Smooth muscle cell (in vitro differentiated cells): Measurements from ENCODE around the gene ZNF22. TPM values are rescaled to one million over a fixed set of nuclear protein-coding genes. Genes with fewer than 3 reads are reported as not detected.

Experiments
- DNase-seq: peaks from one replicate; lab custom pipeline; 2025; ENCODE audit not compliant: unreplicated experiment; lab: John Stamatoyannopoulos, UW
- H2AFZ ChIP-seq: fragments of 200-600 bp; sonication (generic); 2 replicates; pipeline ENCODE4 v1.6.0; 2016; ENCODE audit warnings: antibody characterized with exemption, low read depth, mild to moderate bottlenecking
- H3F3A ChIP-seq: fragments of 200-600 bp; sonication (generic); 2 replicates; pipeline ENCODE4 v1.6.0; 2017; ENCODE audit warnings: antibody characterized with exemption, low read depth
- H3K27ac ChIP-seq: fragments of 200-600 bp; sonication (generic); 2 replicates; pipeline ENCODE4 v1.5.1; 2016; ENCODE audit warnings: low read depth, mild to moderate bottlenecking
- H3K27me3 ChIP-seq: fragments of 200-600 bp; sonication (generic); 2 replicates; pipeline ENCODE4 v1.6.1; 2016; ENCODE audit warnings: low read depth, mild to moderate bottlenecking
- H3K36me3 ChIP-seq: fragments of 200-600 bp; sonication (generic); 2 replicates; pipeline ENCODE4 v1.5.1; 2016; ENCODE audit warnings: low read depth
- H3K4me1 ChIP-seq: fragments of 200-600 bp; sonication (generic); 2 replicates; pipeline ENCODE4 v1.5.1; 2016; ENCODE audit warnings: low read depth
- H3K4me2 ChIP-seq: fragments of 200-600 bp; sonication (generic); 2 replicates; pipeline ENCODE4 v1.6.0; 2016; ENCODE audit warnings: mild to moderate bottlenecking
- H3K4me3 ChIP-seq: fragments of 200-600 bp; sonication (generic); 2 replicates; pipeline ENCODE4 v1.5.1; 2016; ENCODE audit warnings: mild to moderate bottlenecking
- H3K79me2 ChIP-seq: fragments of 200-600 bp; sonication (generic); 2 replicates; pipeline ENCODE4 v1.6.0; 2016; ENCODE audit warnings: low read depth, mild to moderate bottlenecking
- H3K9ac ChIP-seq: fragments of 200-600 bp; sonication (generic); 2 replicates; pipeline ENCODE4 v1.6.0; 2016; ENCODE audit warnings: low read depth
- H3K9me3 ChIP-seq: fragments of 200-600 bp; sonication (generic); replicated peaks from 2 replicates; pipeline ENCODE4 v1.5.1; 2016; ENCODE audit warnings: low read depth
- H4K20me1 ChIP-seq: fragments of 200-600 bp; sonication (generic); 2 replicates; pipeline ENCODE4 v1.6.0; 2016; ENCODE audit warnings: low read depth
- CTCF ChIP-seq: fragments of 200-600 bp; sonication (generic); IDR thresholded peaks from 2 replicates; pipeline ENCODE4 v1.5.1; 2017; ENCODE audit warnings: borderline replicate concordance, mild to moderate bottlenecking, antibody characterized with exemption; ENCODE audit not compliant: insufficient read depth, poor library complexity, severe bottlenecking
- WGBS: methylation state at CpG from one replicate; pipeline ENCODE4 v1.1.7; 2016; ENCODE audit warnings: low lambda C conversion rate; 5-methylcytosine and 5-hydroxymethylcytosine counted together
- polyA plus RNA-seq: library from polyadenylated mRNA; unstranded; fragments of >200 nt; fragmentation: Nextera tagmentation; extraction: Ambion mirVana; gene quantifications from 2 replicates; pipeline ENCODE4 v1.2.1, GENCODE V29; 2016
- total RNA-seq: library from RNA; depleted of rRNA; stranded (reverse); fragments of >200 nt; gene quantifications from 2 replicates; pipeline ENCODE4 v1.2.3, GENCODE V29; 2014

The ZNF22 gene
- total and polyA plus RNA-seq, 2 experiments from 2014 or later, result 30.7 to 38.9 TPM

GRCh38 chr10:45004661-45005060 lies 3.9 kb downstream of the ZNF22 start:
- Histone ChIP-seq H4K20me1 (no peaks in the 10 kb centered on the region), H3K4me1 (peaks cover 10% of the 10 kb centered on the region), H3K9me3 (no peaks in the 10 kb centered on the region), H3F3A (no peaks in the 10 kb centered on the region), H3K27me3 (no peaks in the 10 kb centered on the region), H2AFZ (no peak overlapping the region), H3K4me3 (no peak overlapping the region), H3K79me2 (peaks cover 37% of the 10 kb centered on the region), H3K9ac (no peak overlapping the region), H3K27ac (no peak overlapping the region), H3K4me2 (no peak overlapping the region), H3K36me3 (peaks cover 13% of the 10 kb centered on the region)
- no peak for TF ChIP-seq CTCF
- DNase-seq, result no peak
- 95% methylated on average over 3 of the region's 3 CpGs for WGBS

- TF ChIP-seq CTCF, result no peak
- peaks cover 13% of the 10 kb centered on the region for H3K36me3 ChIP-seq
- no peak overlapping the region for H3K27ac ChIP-seq
- no peaks in the 10 kb centered on the region for H3K9me3 ChIP-seq
- H3K4me3 ChIP-seq, result no peak overlapping the region
- no peak overlapping the region for H3K4me2 ChIP-seq
- no peak overlapping the region for H3K9ac ChIP-seq
- no peak for DNase-seq
- WGBS, result 95% methylated on average over 1 of the region's 1 CpG
- no peak overlapping the region for H2AFZ ChIP-seq
- H3K27me3 ChIP-seq, result no peaks in the 10 kb centered on the region
- no peaks in the 10 kb centered on the region for H4K20me1 ChIP-seq
- peaks cover 10% of the 10 kb centered on the region for H3K4me1 ChIP-seq
- peaks cover 37% of the 10 kb centered on the region for H3K79me2 ChIP-seq
- no peaks in the 10 kb centered on the region for H3F3A ChIP-seq
Measured at GRCh38 chr10:45005284-45005683, 4.6 kb downstream of the ZNF22 start.

GRCh38 chr10:45006276-45007030 lies 5.7 kb downstream of the ZNF22 start:
- Histone ChIP-seq H3K27ac (no peak overlapping the region), H3K4me1 (peaks cover 10% of the 10 kb centered on the region), H3K36me3 (peaks cover 13% of the 10 kb centered on the region), H3F3A (no peaks in the 10 kb centered on the region), H3K79me2 (peaks cover 37% of the 10 kb centered on the region), H3K27me3 (no peaks in the 10 kb centered on the region), H4K20me1 (no peaks in the 10 kb centered on the region), H3K4me2 (no peak overlapping the region), H2AFZ (no peak overlapping the region), H3K9ac (no peak overlapping the region), H3K9me3 (no peaks in the 10 kb centered on the region), H3K4me3 (no peak overlapping the region)
- no peak for TF ChIP-seq CTCF
- DNase-seq, result no peak
- 96% methylated on average over 3 of the region's 3 CpGs for WGBS
